A549 (cell line): ENCODE data around the gene DIS3L2.

Source experiments
- CHD2 ChIP-seq: fragments of 150-350 bp; IDR thresholded peaks from 2 replicates; pipeline ENCODE4 v1.6.1; 2014; ENCODE audit warnings: low read length; ENCODE audit not compliant: partially characterized antibody
- EP300 ChIP-seq, 2 experiments: fragments of >200 bp; sonication (Bioruptor Twin); formaldehyde crosslinking; IDR thresholded peaks; 2 replicates in 1 of 2; 3 replicates in 1 of 2; pipeline ENCODE4 v1.6.1; 2016 to 2017
- GATA3 ChIP-seq: IDR thresholded peaks from 2 replicates; pipeline ENCODE4 v1.6.1; 2012; ENCODE audit warnings: borderline replicate concordance
- POLR2A ChIP-seq: IDR thresholded peaks from 2 replicates; pipeline ENCODE4 v1.6.1; 2012; ENCODE audit warnings: mild to moderate bottlenecking, low read length
- ZNF302 ChIP-seq: fragments of 250-450 bp; sonication (Bioruptor Pico); IDR thresholded peaks from 2 replicates; pipeline ENCODE4 v1.9.0; 2021; ENCODE audit warnings: inconsistent platforms, mild to moderate bottlenecking, moderate library complexity
- TF ChIP-seq, protein P1 (sequence below): fragments of >200 bp; sonication (Bioruptor Twin); formaldehyde crosslinking; IDR thresholded peaks from 3 replicates; pipeline ENCODE4 v1.5.1; 2016
- TF ChIP-seq, protein P2 (sequence below): fragments of 150-350 bp; IDR thresholded peaks from 2 replicates; pipeline ENCODE4 v1.6.1; 2014; ENCODE audit warnings: low read depth, mild to moderate bottlenecking, low read length
- TF ChIP-seq, protein P3 (sequence below): fragments of 450-650 bp; IDR thresholded peaks from 2 replicates; pipeline ENCODE4 v1.6.1; 2014; ENCODE audit warnings: antibody characterized with exemption

DNA sequence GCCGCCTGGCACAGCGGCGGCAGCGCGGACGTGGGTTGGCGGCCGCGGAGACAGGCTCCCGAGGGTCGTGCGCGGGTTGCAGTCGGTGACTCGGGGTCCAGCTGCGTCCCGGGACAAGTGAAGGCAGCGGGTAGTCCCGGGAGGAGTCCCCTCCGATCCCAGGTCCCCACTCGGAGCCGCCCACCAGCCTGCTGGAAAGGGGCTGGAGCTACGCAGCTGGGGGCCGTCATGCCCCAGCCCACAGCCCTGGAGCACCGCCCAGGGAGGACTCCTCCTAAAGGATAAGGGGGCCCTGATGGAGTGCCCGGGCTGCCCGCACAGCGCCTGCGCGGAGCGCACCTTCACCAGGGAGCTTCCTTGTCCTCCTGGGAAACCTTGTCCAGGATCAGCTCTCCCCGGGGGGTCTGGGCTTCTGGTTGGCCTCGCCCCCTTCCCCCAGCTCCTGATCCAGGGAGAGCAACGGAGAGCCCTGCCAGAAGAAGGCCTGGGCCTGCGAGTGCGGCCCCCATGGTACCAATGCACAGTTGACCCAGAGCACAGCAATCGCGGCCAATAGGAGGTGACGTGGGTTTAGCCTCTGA is 391.1 kb downstream of the DIS3L2 start:
- TF ChIP-seq, protein P1, sequence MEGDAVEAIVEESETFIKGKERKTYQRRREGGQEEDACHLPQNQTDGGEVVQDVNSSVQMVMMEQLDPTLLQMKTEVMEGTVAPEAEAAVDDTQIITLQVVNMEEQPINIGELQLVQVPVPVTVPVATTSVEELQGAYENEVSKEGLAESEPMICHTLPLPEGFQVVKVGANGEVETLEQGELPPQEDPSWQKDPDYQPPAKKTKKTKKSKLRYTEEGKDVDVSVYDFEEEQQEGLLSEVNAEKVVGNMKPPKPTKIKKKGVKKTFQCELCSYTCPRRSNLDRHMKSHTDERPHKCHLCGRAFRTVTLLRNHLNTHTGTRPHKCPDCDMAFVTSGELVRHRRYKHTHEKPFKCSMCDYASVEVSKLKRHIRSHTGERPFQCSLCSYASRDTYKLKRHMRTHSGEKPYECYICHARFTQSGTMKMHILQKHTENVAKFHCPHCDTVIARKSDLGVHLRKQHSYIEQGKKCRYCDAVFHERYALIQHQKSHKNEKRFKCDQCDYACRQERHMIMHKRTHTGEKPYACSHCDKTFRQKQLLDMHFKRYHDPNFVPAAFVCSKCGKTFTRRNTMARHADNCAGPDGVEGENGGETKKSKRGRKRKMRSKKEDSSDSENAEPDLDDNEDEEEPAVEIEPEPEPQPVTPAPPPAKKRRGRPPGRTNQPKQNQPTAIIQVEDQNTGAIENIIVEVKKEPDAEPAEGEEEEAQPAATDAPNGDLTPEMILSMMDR = no peak
- TF ChIP-seq, protein P2, sequence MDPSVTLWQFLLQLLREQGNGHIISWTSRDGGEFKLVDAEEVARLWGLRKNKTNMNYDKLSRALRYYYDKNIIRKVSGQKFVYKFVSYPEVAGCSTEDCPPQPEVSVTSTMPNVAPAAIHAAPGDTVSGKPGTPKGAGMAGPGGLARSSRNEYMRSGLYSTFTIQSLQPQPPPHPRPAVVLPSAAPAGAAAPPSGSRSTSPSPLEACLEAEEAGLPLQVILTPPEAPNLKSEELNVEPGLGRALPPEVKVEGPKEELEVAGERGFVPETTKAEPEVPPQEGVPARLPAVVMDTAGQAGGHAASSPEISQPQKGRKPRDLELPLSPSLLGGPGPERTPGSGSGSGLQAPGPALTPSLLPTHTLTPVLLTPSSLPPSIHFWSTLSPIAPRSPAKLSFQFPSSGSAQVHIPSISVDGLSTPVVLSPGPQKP = no peak
- TF ChIP-seq POLR2A (no peak), CHD2 (no peak), ZNF302 (CRISPR knock-in tag) (no peak), EP300 (IDR thresholded peaks at IDR 0.05) (no peak), GATA3 (no peak)
- TF ChIP-seq, protein P3, sequence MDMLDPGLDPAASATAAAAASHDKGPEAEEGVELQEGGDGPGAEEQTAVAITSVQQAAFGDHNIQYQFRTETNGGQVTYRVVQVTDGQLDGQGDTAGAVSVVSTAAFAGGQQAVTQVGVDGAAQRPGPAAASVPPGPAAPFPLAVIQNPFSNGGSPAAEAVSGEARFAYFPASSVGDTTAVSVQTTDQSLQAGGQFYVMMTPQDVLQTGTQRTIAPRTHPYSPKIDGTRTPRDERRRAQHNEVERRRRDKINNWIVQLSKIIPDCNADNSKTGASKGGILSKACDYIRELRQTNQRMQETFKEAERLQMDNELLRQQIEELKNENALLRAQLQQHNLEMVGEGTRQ = no peak
